SKM-1 (cell line): ENCODE measurements around the gene KRTAP5-4.
"Not testable (repeated sequence)": the region's sequence is repeated elsewhere in the genome, so short reads cannot be mapped to it uniquely, and the experiment has no call there.

ENCODE experiments used
- DNase-seq: peaks from one replicate; lab custom pipeline; 2025; ENCODE audit not compliant: unreplicated experiment; lab: John Stamatoyannopoulos, UW

Gene KRTAP5-4

DNA sequence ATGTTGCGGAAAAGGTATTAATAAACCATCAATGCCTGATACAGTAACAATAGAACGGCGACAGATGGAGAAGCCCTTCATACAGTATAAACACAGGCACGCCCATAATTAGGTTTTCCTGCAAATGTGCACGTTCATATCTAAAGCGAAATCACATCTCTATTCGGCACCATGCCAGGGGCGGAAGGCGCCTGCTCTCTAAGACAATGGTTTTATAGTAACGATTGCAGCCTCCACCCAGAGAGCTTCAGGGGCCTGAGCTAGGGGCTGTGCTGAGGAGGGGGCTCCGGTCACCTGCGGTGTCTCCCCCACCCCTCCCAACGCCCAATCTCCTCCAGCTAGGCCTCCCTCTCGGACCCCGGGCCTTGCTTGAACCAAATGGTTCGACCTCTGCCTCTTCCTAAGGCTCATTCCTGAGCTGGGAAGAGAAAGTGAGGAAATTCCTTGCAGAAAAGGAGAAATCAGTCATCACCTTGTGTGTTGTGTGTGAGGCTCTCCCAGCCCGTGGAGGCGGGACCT lies 17.2 kb upstream of the KRTAP5-4 start:
- no peak for DNase-seq

DNA sequence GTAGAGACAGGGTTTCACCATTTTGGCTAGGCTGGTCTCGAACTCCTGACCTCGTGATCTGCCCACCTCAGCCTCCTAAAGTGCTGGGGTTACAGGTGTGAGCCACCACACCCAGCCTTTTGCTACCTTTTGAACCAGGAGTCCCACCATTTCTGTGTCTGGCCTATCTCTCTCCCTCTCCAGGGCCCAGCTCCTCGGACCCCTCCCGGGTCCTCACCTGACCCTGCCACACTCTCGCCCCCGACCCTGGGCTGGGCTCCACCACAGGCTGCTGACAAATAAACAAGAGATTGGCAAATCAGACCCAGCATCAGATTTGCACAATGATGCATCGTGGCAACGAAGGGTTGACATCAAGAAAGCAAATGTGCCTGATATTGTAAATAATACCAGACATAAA lies 16.4 kb upstream of the KRTAP5-4 start:
- no peak for DNase-seq

DNA sequence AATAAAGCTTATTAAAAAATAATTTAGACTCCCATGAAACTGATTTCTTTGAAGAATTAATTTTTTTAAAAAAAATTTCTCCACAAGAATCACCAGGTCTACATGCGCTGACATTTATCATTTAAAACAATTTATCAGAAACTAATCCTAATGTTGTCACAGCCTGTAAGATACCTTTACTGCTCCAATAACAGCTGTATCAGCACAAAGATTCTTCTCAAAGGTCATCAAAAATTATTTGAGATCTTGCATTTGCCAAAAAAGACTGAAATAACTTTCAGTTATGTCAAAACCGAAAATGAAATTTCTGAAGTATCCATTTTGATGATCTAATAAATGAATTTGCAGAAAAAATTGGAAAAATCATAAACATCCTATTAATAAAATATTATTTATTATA lies 15.7 kb upstream of the KRTAP5-4 start:
- DNase-seq, result no peak

DNA sequence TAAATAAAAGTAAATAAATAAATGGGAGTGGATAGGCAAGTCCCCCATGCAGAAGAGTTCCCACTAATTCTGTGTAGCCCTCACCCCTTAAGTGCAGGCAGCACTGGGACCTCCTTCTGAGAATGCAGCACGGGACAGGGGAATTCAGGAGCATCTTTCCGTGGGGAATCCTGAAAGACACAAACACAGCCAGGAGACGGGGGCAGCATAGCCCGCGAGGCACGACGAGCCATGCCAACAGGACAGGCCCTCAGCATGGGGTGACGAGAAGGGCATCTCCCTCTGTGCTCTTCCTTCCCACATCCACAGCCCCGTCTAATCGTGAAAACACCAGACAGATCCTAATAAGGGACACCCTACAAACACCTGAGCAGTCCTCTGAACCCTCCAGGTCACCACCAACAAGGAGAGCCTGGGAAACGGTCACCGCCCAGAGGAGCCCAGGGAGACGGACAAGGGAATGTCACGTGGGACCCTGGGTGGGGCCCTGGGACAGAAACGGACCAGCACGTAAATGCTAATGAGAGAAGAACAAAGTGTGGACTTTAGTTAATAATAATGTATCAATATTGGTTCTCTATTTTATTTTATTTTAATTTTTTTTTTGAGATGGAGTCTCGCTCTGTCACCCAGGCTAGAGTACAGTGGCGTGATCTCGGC lies 14.5 kb upstream of the KRTAP5-4 start:
- DNase-seq, result no peak

DNA sequence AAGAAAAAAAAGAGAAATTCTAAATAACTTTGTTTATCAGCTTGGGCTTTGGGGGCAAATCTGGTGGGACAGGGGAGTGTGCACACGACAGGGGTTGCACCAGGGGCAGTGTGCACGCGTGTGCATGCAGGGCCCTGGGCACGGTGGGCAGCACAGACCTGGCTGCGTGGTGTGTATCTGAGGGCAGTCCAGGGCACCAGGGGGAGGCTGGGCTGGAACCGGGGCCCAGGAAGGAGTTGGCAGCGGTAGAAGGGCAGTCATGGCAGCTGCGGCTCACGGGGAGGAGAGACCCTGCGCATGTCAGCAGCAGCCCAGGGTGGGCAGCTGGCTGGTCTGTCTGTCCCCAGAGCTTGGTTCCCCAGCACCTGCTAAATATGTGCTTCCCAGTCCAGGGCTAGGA lies 11.9 kb upstream of the KRTAP5-4 start:
- no peak for DNase-seq

DNA sequence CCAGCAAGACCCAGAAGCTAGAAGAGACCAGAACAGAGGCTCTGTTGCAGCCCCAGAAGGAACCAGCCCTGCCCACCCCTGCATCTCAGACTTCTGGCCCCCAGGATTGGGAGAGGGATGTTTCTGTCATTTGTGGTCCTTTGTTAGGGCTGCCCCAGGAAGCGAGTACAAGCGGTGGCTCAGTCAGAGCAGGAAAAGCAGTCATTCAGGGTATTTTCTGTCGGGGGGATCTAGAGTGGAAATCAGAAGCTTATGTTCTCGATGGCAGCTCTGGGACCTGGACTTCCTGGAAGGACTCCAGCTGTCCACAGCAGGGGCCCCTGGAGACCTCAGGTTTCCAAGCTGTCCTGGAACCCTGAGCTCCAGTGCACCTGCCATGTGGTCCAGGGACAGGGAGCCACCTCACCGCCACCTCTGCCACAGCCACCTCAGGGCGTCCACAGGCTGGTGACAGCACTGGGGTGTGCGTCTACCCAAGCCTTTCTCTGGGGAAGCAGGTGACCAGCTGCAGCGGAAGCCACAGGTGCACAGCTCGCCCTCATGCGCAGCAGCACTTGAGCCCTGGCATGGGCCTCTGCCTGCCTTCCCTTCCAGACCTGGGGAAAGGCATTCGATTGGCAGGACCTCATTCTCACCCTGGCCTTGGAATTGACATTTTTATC lies 10.2 kb upstream of the KRTAP5-4 start:
- DNase-seq, result no peak

DNA sequence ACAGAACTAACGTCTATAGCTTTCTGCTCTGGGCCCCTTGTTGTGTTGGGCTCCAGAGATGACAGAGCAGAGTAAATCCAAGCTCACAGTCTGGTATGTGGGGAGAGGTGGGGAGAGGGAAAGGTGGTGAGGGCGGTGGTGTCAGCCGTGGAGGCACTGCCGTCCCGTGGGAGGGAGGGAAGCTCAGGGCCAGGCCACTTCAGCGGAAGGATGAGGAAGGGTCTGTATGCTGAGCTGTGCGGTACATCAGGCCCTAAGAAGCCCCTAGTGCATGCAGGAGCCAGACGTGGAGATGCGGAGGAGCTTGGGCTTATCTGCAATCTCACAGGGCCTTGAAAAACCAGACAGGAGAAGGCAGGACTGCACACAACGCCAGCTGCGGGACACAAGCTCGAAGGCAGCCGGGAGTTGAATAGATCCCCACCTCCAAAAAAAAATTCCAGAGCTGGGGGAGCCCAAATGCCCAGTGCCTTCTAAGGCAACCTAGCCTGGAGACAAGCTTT lies 9.2 kb upstream of the KRTAP5-4 start:
- DNase-seq, result no peak

DNA sequence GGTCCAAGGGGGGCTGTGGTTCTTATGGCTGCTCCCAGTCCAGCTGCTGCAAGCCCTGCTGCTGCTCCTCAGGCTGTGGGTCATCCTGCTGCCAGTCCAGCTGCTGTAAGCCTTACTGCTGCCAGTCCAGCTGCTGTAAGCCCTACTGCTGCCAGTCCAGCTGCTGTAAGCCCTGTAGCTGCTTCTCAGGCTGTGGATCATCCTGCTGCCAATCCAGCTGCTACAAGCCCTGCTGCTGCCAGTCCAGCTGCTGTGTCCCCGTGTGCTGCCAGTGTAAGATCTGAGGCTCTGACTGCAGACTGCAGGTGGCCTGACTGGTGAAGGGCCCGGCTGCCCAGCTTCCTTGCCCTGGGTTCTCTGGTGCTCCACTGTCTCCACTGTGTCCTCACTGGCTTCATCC lies 8.3 kb upstream of the KRTAP5-4 start:
- no peak for DNase-seq

DNA sequence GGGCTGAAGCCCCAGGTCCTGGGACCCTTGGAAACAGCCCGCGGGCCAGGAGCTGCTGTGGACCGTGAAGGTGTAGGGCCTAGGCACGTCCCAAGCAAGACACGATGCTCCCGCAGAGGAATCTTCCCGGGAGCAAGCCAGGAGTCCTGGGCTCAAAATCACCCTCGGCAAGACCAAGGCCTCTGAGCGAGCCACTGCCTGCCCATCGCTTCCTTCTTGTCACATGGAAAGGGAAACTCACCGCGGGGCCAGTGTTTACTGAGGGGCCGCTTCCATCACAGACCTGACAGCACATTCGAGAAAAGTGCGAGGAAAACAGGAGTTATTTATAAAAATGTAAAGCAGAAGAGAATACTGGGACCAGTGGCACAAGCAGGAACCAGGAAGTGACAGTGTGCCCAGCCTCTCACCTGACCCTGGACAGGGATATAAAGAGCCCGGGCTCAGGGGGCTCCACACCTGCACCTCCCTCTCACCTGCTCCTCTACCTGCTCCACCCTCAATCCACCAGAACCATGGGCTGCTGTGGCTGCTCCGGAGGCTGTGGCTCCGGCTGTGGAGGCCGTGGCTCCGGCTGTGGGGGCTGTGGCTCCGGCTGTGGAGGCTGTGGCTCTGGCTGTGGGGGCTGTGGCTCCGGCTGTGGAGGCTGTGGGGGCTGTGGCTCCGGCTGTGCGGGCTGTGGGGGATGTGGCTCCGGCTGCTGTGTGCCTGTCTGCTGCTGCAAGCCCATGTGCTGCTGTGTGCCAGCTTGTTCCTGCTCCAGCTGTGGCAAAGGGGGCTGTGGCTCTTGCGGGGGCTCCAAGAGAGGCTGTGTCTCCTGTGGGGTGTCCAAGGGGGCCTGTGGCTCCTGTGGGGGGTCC lies 7.6 kb upstream of the KRTAP5-4 start, which contains the start of gene KRTAP5-5:
TSS of gene KRTAP5-5 (plus strand) at position 450 of the 860 bp plus-strand sequence. CDS start at position 516, 66 bp downstream.
- DNase-seq, result no peak

DNA sequence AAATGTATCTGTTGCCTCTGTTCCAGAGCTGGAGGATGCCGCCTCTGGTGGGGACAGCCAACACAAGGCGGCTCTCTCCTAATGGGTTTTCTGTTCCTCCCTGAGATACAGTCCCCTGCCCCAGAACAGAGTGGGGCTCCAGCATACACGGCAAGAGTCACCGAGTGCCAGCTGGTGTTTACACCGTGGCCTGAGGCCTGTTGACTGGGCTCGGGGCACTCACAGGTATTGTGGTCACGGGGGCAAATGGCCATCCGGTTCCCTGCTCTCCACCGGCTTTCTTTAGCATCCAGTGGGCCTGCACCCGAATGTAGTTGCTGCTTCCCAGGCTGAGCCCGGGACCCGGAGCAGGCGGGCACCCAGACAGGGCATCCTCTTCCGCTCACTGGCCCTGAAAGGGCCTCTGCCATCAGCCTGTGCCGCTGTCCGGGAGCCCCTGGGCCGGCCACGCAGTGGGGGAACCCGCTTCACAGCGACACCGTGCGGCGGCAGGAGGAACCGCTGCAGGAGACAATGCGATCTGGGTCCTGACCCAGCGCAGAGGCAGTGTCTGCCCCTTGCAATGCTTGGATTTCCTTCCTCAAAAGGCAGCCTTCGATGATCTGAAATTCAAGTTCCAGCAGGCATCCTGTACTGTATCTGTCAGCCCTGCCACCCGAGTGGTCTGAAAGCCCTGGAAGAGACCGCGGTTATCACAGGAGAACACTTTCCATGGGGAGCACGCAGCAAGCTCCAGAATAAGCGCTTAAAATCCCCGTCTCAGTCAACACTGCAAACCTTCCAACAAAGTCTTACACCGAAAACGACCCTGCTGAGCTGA lies 6.8 kb upstream of the KRTAP5-4 start:
- no peak for DNase-seq

DNA sequence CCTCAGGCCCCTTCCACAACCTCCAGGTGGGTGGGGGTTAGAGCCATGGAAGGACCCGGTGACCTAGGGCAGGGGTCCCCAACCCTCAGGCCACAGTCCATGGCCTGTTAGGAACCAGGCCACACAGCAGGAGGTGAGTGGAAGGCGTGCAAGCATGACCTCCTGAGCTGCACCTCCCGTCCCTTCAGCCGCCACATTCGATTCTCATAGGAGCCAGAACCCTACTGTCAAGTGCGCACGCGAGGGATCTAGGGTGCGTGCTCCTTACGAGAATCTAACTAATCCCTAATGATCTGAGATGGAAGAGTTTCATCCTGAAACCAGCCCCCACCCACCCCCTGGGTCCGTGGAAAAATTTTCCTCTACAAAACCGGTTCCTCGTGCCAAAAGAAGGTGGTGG lies 3.6 kb upstream of the KRTAP5-4 start:
- DNase-seq, result no peak

DNA sequence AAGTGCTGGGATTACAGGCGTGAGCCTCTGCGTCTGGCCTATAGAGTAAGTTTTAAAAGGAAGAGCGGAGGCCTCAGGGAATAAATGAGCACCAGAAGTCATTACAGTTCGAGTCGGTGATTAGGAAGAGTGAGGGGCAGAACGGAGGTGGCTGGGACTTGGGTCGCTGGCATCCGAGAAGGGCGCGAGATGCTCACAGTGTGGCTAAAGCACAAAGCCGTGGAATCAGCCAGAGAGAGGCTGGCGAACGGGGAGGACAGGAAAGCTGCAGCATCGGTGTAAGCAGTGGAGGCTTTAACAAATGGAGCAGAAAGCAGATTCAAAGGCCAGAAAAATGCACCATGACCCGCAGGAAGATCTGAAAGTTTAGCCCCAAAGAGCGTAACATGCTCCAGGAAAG lies 2.7 kb upstream of the KRTAP5-4 start:
- no peak for DNase-seq

DNA sequence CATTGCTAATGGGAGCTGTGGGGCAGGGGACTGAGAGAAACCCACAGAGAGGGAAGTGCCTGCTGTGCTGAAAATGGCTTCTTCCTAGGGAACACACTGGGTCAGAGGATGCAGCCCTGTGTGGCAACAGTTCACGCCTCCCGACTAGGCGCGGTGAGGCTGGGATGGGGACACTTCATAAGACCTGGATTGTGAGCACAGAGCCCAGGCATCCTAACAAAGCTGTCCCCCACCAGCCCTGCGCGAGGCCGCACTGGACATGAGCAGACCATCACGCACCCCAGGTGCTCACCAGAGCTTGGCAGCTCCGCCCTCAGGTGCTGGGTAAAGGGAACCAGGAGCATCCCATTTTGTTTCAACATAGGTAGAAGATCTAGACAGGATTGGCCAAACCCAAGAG lies 1.8 kb upstream of the KRTAP5-4 start:
- no peak for DNase-seq

DNA sequence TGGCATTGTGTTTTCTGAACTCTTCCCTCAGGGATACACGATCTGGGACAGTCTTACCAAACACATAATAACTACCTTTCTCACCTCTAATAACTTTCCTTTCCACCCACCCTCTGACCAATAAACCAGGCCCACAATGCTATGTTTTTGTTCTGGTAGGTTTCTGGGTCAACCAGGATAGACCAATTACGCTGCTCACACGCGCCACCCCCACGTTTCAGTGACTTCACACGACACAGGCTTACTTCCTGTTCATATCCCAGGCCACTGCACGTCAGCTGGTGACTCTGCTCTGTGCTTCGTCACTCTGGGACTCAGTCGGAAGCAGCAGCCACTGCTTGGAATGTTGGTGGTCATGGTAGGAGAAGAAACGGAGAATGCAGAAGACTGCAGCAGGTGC lies 2.5 kb downstream of the KRTAP5-4 start:
- no peak for DNase-seq

DNA sequence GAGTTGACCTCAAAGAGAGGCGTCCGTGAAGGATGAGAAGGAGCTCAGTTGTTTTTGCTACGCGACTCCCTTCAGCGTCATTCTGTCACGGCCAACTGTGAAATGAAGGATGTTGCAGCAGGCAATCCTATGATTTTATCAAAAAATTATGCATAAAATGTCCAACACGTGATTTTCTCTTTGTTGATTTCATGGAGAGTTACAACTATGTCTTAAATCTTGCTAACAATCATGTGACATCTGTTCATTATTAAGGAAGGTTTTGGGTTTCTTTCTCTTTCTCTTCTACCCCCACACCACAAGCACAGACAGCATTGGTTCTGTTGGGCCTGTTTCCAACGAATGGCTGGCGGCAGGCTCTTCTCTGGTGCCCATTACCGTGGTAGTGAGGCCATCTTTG lies 3.7 kb downstream of the KRTAP5-4 start:
- no peak for DNase-seq

DNA sequence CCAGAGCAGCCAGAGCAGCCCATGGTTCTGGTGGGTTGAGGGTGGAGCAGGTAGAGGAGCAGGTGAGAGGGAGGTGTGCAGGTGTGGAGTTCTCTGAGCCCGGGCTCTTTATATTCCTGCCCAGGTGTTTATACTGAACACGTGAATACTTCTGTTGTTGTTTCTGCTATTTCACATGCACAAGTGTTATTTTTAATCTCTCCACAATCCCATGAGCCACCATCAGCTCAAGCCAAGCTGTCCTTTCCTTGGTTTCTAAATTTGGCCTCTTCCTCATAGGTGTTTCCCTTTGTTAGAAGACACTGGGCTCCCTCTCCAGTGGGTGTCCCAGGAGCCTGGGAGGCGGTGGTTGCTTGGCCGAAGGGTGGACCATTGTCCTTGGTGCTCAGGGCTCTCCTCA lies 13.6 kb downstream of the KRTAP5-4 start, which contains the start of gene KRTAP5-3:
TSS of gene KRTAP5-3 (minus strand) at position 101 of the 400 bp plus-strand sequence. CDS start at position 23, 78 bp downstream.
- DNase-seq, result no peak

DNA sequence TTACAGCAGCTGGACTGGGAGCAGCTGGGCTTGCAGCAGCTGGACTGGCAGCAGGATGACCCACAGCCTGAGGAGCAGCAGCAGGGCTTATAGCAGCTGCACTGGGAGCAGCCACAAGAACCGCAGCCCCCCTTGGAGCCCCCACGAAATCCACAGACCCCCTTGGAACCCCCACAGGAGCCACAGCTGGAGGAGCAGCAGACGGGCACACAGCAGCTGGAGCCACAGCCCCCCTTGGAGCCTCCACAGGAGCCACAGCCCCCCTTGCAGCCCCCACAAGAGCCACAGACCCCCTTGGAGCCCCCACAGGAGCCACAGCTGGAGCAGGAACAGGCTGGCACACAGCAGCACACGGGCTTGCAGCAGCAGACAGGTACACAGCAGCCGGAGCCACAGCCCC lies 14.0 kb downstream of the KRTAP5-4 start:
- not testable (repeated sequence) for DNase-seq

DNA sequence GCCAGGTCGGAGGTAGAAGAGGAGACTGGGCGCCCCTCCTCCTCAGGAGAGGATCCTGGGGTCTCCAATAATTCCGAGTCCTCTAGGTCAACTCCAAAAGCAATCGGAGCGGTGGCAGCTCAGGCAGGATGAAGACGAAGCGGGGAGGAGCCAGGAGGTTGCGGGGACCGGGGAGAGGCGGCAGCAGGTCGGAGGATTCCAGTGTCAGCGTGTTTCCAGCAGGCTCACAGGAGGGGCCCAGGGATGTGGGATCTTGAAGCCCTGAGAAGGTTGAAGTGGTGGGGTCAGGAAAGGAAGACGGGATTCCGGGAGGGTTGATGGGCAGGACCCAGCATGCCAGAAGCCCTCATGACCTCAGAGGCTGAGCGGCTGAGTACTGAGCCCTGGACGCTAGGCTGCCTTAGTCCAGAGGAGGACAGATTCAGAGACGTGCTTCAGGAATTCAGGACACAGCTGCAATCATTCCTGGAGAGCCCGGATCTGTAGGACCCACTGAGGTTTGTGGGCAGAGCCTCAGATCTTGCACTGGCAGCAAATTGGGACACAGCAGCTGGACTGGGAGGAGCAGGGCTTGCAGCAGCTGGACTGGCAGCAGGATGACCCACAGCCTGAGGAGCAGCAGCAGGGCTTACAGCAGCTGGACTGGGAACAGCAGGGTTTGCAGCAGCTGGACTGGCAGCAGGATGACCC lies 14.6 kb downstream of the KRTAP5-4 start:
- not testable (repeated sequence) for DNase-seq

DNA sequence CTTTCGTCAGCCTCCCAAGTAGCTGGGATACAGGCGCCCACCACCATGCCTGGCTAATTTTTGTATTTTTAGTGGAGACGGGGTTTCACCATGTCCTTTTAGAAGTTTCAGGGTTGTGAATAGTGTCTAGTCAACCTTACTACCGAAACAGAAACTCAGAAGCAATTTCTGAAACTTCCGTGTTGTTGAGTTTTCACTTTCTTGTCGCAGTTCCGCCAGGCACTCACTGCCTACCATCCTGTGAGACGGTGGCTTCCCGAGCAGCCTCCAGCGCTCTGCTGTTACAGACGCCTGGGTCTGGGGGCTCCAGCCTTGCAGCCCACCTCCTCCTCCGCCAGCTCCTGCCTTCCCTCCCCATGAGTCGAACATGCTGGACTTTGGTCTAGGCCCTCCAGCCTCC lies 16.0 kb downstream of the KRTAP5-4 start:
- DNase-seq, result not testable (repeated sequence)

DNA sequence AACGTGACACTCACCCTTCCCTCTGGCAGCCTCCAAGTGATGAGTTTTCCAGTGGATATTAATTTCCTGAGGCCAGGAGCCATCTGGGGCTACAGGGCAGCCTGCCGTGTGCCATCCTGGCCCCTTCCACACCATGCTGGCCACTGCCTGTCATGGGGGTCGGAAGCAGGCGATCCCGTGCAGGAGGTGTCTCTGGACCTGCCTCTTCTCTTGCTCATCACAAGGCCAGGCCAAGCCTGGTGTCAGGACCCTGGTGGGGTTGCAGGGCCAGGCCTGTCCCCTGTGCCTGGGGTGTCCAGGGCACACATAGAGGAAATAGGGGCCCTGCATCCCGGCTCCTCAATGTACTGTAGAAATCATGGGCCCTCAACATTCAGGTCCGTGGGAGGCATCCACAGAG lies 17.2 kb downstream of the KRTAP5-4 start:
- DNase-seq, result no peak
